Measurements from ENCODE around the gene LMF1. TPM values are rescaled to one million over a fixed set of nuclear protein-coding genes. Genes with fewer than 3 reads are reported as not detected.

The LMF1 gene
- total RNA-seq, 1 donor from 2014 or later, result 36.1 TPM

- no peak for DNase-seq
- H3K4me3 Mint-ChIP-seq, result peak overlapping the region; percentile 50
- intact Hi-C loops (cut with micrococcal nuclease), result loop anchor here (5.0 kb wide), 1 partner anchor 58 kb away; no protein-coding TSS in a partner anchor
Observed at GRCh38 chr16:819336-820043, 151.3 kb downstream of the LMF1 start.

GRCh38 chr16:818592-818991, 152.2 kb downstream of the LMF1 start:
- H3K4me3 Mint-ChIP-seq, result no peak overlapping the region
- ChIA-PET CTCF (no interaction called here), POLR2A (no interaction called here)
- no peak for ATAC-seq (ENCODE audit: low read depth)
- intact Hi-C loops (cut with micrococcal nuclease), result loop anchor here (5.0 kb wide), 1 partner anchor 59 kb away; no protein-coding TSS in a partner anchor
- peaks cover 17% of the 10 kb centered on the region for H3K27me3 Mint-ChIP-seq
- H3K4me1 Mint-ChIP-seq, result peaks cover 14% of the 10 kb centered on the region
- TF ChIP-seq CTCF (IDR thresholded peaks at IDR 0.05), result no peak
- no peak for DNase-seq
- H3K27ac Mint-ChIP-seq, result no peak overlapping the region
- H3K36me3 Mint-ChIP-seq (ENCODE audit: low read depth), result no peaks in the 10 kb centered on the region
- H3K9me3 Mint-ChIP-seq, result no peaks in the 10 kb centered on the region

More at GRCh38 chr16:819336-820043, 151.3 kb downstream of the LMF1 start:
- H3K36me3 Mint-ChIP-seq (ENCODE audit: low read depth), result no peaks in the 10 kb centered on the region
- H3K27ac Mint-ChIP-seq, result no peak overlapping the region
- TF ChIP-seq CTCF (IDR thresholded peaks at IDR 0.05), result no peak
- H3K4me1 Mint-ChIP-seq, result peaks cover 14% of the 10 kb centered on the region
- ATAC-seq (ENCODE audit: low read depth), result no peak
- ChIA-PET CTCF (no interaction called here), POLR2A (no interaction called here)
- H3K9me3 Mint-ChIP-seq, result no peaks in the 10 kb centered on the region
- H3K27me3 Mint-ChIP-seq, result peaks cover 13% of the 10 kb centered on the region

GRCh38 chr16:818132-818531, 152.7 kb downstream of the LMF1 start:
- Mint-ChIP-seq H3K27ac (no peak overlapping the region), H3K4me3 (no peak overlapping the region), H3K27me3 (peaks cover 17% of the 10 kb centered on the region), H3K36me3 (ENCODE audit: low read depth) (no peaks in the 10 kb centered on the region), H3K4me1 (peaks cover 14% of the 10 kb centered on the region), H3K9me3 (no peaks in the 10 kb centered on the region)
- no peak for DNase-seq
- no peak for ATAC-seq (ENCODE audit: low read depth)
- ChIA-PET CTCF (no interaction called here), POLR2A (no interaction called here)
- intact Hi-C loops (cut with micrococcal nuclease), result loop anchor here (5.0 kb wide), 1 partner anchor 59 kb away; no protein-coding TSS in a partner anchor
- TF ChIP-seq CTCF (IDR thresholded peaks at IDR 0.05), result no peak

GRCh38 chr16:817001-817906, 153.5 kb downstream of the LMF1 start:
- CTCF ChIA-PET, result no interaction called here
- H3K27me3 Mint-ChIP-seq, result peaks cover 23% of the 10 kb centered on the region
- intact Hi-C loops (cut with micrococcal nuclease), result loop anchor here (5.0 kb wide), 1 partner anchor 60 kb away; no protein-coding TSS in a partner anchor

More at GRCh38 chr16:817001-817906, 153.5 kb downstream of the LMF1 start:
- TF ChIP-seq CTCF (IDR thresholded peaks at IDR 0.05), result no peak
- Mint-ChIP-seq H3K4me3 (no peak overlapping the region), H3K9me3 (no peaks in the 10 kb centered on the region), H3K4me1 (peaks cover 16% of the 10 kb centered on the region), H3K27ac (no peak overlapping the region), H3K36me3 (ENCODE audit: low read depth) (no peaks in the 10 kb centered on the region)
- ATAC-seq (ENCODE audit: low read depth), result no peak
- POLR2A ChIA-PET, result no interaction called here
- no peak for DNase-seq
